Endothelial cell of umbilical vein (primary cell): ENCODE data around the gene MINDY2.
"Not testable (repeated sequence)": the region's sequence is repeated elsewhere in the genome, so short reads cannot be mapped to it uniquely, and the experiment has no call there.

Experiments
- CTCF ChIP-seq, 2 donors: IDR thresholded peaks; 1 replicate in 1 of 2; 2 replicates in 1 of 2; pipeline ENCODE4 v1.5.1; 2011; ENCODE audit warnings: low read length in 2 of 2, mild to moderate bottlenecking in 2 of 2, moderate library complexity in 2 of 2, control low read depth in 1 of 2, inconsistent platforms in 1 of 2, low read depth in 1 of 2; ENCODE audit not compliant: insufficient read depth in 1 of 2; ENCODE audit errors: extremely low read depth in 1 of 2
- FOS ChIP-seq: IDR thresholded peaks from 2 replicates; pipeline ENCODE4 v1.6.1; 2011; ENCODE audit warnings: mild to moderate bottlenecking, low read length, moderate library complexity, borderline replicate concordance; ENCODE audit not compliant: insufficient read depth
- MYC ChIP-seq: IDR thresholded peaks from one replicate; pipeline ENCODE4 v1.6.1; 2011; ENCODE audit warnings: mild to moderate bottlenecking, low read depth, low read length
- POLR2AphosphoS5 ChIP-seq: IDR thresholded peaks from 2 replicates; pipeline ENCODE4 v1.6.1; 2012; ENCODE audit warnings: low read depth, mild to moderate bottlenecking, control low read depth, low read length, moderate library complexity; ENCODE audit not compliant: insufficient read depth

GRCh38 chr15:58883926-58884325 is 112.8 kb downstream of the MINDY2 start:
- TF ChIP-seq POLR2AphosphoS5; FOS; MYC; CTCF (IDR thresholded peaks at IDR 0.05; ENCODE audit: extremely low read depth in 1 of 2, insufficient read depth in 1 of 2, low read depth in 1 of 2, low read length in 2 of 2): not testable (repeated sequence)
